ENCODE measurements around the gene CCNQ. TPM values are rescaled to one million over a fixed set of nuclear protein-coding genes. Genes with fewer than 3 reads are reported as not detected.

Gene CCNQ
- total RNA-seq, 1 donor from 2014 or later = 15.3 TPM

GRCh38 chrX:153633607-153634180 is 34.8 kb upstream of the CCNQ start:
- TF ChIP-seq, protein P1, sequence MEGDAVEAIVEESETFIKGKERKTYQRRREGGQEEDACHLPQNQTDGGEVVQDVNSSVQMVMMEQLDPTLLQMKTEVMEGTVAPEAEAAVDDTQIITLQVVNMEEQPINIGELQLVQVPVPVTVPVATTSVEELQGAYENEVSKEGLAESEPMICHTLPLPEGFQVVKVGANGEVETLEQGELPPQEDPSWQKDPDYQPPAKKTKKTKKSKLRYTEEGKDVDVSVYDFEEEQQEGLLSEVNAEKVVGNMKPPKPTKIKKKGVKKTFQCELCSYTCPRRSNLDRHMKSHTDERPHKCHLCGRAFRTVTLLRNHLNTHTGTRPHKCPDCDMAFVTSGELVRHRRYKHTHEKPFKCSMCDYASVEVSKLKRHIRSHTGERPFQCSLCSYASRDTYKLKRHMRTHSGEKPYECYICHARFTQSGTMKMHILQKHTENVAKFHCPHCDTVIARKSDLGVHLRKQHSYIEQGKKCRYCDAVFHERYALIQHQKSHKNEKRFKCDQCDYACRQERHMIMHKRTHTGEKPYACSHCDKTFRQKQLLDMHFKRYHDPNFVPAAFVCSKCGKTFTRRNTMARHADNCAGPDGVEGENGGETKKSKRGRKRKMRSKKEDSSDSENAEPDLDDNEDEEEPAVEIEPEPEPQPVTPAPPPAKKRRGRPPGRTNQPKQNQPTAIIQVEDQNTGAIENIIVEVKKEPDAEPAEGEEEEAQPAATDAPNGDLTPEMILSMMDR (IDR thresholded peaks at IDR 0.05; ENCODE audit: unreplicated experiment) = no peak
- Mint-ChIP-seq H3K27me3 (ENCODE audit: unreplicated experiment) (peaks cover 1% of the 10 kb centered on the region), H3K4me3 (ENCODE audit: unreplicated experiment) (no peak overlapping the region), H3K27ac (ENCODE audit: unreplicated experiment) (no peak overlapping the region), H3K9me3 (ENCODE audit: unreplicated experiment) (no peaks in the 10 kb centered on the region), H3K36me3 (ENCODE audit: low read depth, unreplicated experiment) (peaks cover 4% of the 10 kb centered on the region), H3K4me1 (ENCODE audit: unreplicated experiment) (no peaks in the 10 kb centered on the region)
- DNase-seq (ENCODE audit: low spot score) = no peak

- H3K27ac Mint-ChIP-seq (ENCODE audit: unreplicated experiment) = no peak overlapping the region
- DNase-seq (ENCODE audit: low spot score) = no peak
- peaks cover 1% of the 10 kb centered on the region for H3K27me3 Mint-ChIP-seq (ENCODE audit: unreplicated experiment)
- no peak overlapping the region for H3K4me3 Mint-ChIP-seq (ENCODE audit: unreplicated experiment)
- no peaks in the 10 kb centered on the region for H3K4me1 Mint-ChIP-seq (ENCODE audit: unreplicated experiment)
- TF ChIP-seq, protein P1 (IDR thresholded peaks at IDR 0.05; ENCODE audit: unreplicated experiment) = no peak
- no peaks in the 10 kb centered on the region for H3K9me3 Mint-ChIP-seq (ENCODE audit: unreplicated experiment)
- H3K36me3 Mint-ChIP-seq (ENCODE audit: low read depth, unreplicated experiment) = peaks cover 4% of the 10 kb centered on the region
Observed at GRCh38 chrX:153633048-153633447, 34.1 kb upstream of the CCNQ start.

GRCh38 chrX:153632595-153632946 is 33.6 kb upstream of the CCNQ start:
- Mint-ChIP-seq H3K27ac (ENCODE audit: unreplicated experiment) (no peak overlapping the region), H3K27me3 (ENCODE audit: unreplicated experiment) (peaks cover 1% of the 10 kb centered on the region), H3K9me3 (ENCODE audit: unreplicated experiment) (no peaks in the 10 kb centered on the region), H3K36me3 (ENCODE audit: low read depth, unreplicated experiment) (peaks cover 4% of the 10 kb centered on the region), H3K4me1 (ENCODE audit: unreplicated experiment) (no peaks in the 10 kb centered on the region), H3K4me3 (ENCODE audit: unreplicated experiment) (no peak overlapping the region)
- no peak for DNase-seq (ENCODE audit: low spot score)
- TF ChIP-seq, protein P1 (IDR thresholded peaks at IDR 0.05; ENCODE audit: unreplicated experiment) = no peak

- no peak for DNase-seq (ENCODE audit: low spot score)
- H3K27me3 Mint-ChIP-seq (ENCODE audit: unreplicated experiment) = peaks cover 1% of the 10 kb centered on the region
- H3K4me1 Mint-ChIP-seq (ENCODE audit: unreplicated experiment) = no peaks in the 10 kb centered on the region
- TF ChIP-seq, protein P1 (IDR thresholded peaks at IDR 0.05; ENCODE audit: unreplicated experiment) = no peak
- H3K4me3 Mint-ChIP-seq (ENCODE audit: unreplicated experiment) = no peak overlapping the region
- H3K9me3 Mint-ChIP-seq (ENCODE audit: unreplicated experiment) = no peaks in the 10 kb centered on the region
- peaks cover 4% of the 10 kb centered on the region for H3K36me3 Mint-ChIP-seq (ENCODE audit: low read depth, unreplicated experiment)
- H3K27ac Mint-ChIP-seq (ENCODE audit: unreplicated experiment) = no peak overlapping the region
Observed at GRCh38 chrX:153631907-153632594, 33.1 kb upstream of the CCNQ start.

DNA sequence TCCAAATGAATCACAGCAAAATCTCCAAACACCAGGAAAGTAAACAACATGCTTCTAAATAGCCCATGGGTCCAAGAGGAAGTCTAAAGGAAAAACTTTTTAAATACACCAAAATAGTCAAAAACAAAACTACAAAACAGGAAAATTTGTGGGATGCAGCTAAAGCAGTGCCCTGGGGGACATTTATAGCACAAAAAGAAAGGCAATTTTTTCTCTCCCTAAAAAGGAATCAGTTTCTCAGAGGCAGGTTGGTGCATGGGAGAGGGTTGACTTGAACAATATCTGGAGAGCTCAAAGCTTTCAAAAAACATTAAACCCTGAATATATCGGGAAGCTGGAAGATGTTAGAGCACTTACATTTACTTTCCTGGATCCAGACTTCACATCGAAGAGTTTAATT is 32.4 kb upstream of the CCNQ start:
- no peaks in the 10 kb centered on the region for H3K9me3 Mint-ChIP-seq (ENCODE audit: unreplicated experiment)
- peaks cover 1% of the 10 kb centered on the region for H3K27me3 Mint-ChIP-seq (ENCODE audit: unreplicated experiment)
- no peak for DNase-seq (ENCODE audit: low spot score)
- TF ChIP-seq, protein P1 (IDR thresholded peaks at IDR 0.05; ENCODE audit: unreplicated experiment) = no peak
- H3K27ac Mint-ChIP-seq (ENCODE audit: unreplicated experiment) = peak overlapping the region; percentile 50
- peaks cover 4% of the 10 kb centered on the region for H3K36me3 Mint-ChIP-seq (ENCODE audit: low read depth, unreplicated experiment)
- H3K4me3 Mint-ChIP-seq (ENCODE audit: unreplicated experiment) = no peak overlapping the region
- H3K4me1 Mint-ChIP-seq (ENCODE audit: unreplicated experiment) = no peaks in the 10 kb centered on the region
